ENCODE data around the gene IL1R1. TPM values are rescaled to one million over a fixed set of nuclear protein-coding genes. Genes with fewer than 3 reads are reported as not detected.

Gene IL1R1
- total RNA-seq, 1 experiment from 2014 or later, result 0.39 TPM

- Mint-ChIP-seq H3K27ac (peak overlapping the region; percentile 20 to 89 (median 78); a peak in 5 of 7 replicates), H3K27me3 (ENCODE audit: low read depth) (no peaks in the 10 kb centered on the region), H3K36me3 (ENCODE audit: insufficient read depth in 1 of 3, low read depth in 3 of 3) (peaks cover 0 to 5% (median 4%) of the 10 kb centered on the region in 3 experiments; a peak in 2 of 7 replicates), H3K4me3 (peak overlapping the region in 1 of 2 experiments; percentile 23; a peak in 2 of 5 replicates), H3K4me1 (peaks cover 17% of the 10 kb centered on the region in 2 experiments), H3K9me3 (no peaks in the 10 kb centered on the region; a peak in 1 of 5 replicates)
- TF ChIP-seq CTCF (conservative IDR thresholded peaks at IDR 0.05), result no peak
- Histone ChIP-seq H2AK5ac (ENCODE audit: insufficient read length, low read length) (no peak overlapping the region), H3K18ac (ENCODE audit: insufficient read length, low read depth, low read length) (peak overlapping the region; percentile 80), H3T11ph (ENCODE audit: low read length) (no peak overlapping the region), H3K9ac (ENCODE audit: extremely low read depth, insufficient read length, low read length) (no peak overlapping the region), H4K20me1 (ENCODE audit: control insufficient read depth, insufficient read depth, insufficient read length) (no peaks in the 10 kb centered on the region), H3K9me3 (ENCODE audit: control insufficient read depth, low read depth, low read length) (no peaks in the 10 kb centered on the region), H3K56ac (ENCODE audit: insufficient read length, low read depth, low read length) (no peak overlapping the region), H2BK12ac (ENCODE audit: insufficient read length, low read depth, low read length) (no peak overlapping the region), H3K4me1 (ENCODE audit: insufficient read depth, low read length) (no peaks in the 10 kb centered on the region; the same call in 1 of the 2 replicates), H3K27ac (ENCODE audit: insufficient read length, low read depth, low read length) (no peak overlapping the region), H3K27me3 (ENCODE audit: insufficient read depth, low read length) (no peaks in the 10 kb centered on the region), H2BK20ac (ENCODE audit: low read depth, low read length, poor library complexity, severe bottlenecking) (no peak overlapping the region), H3K79me1 (ENCODE audit: insufficient read depth, low read depth, low read length, poor library complexity, severe bottlenecking) (no peaks in the 10 kb centered on the region), H4K8ac (replicated peaks; ENCODE audit: insufficient read length, low read depth, low read length) (no peak overlapping the region), H3K4ac (ENCODE audit: low read depth, low read length) (no peak overlapping the region), H3K14ac (ENCODE audit: insufficient read depth, low read length) (no peak overlapping the region), H3K23me2 (ENCODE audit: insufficient read length, low read depth, low read length, poor library complexity, severe bottlenecking) (no peaks in the 10 kb centered on the region), H2BK5ac (ENCODE audit: insufficient read length, low read length) (no peak overlapping the region), H3K4me2 (ENCODE audit: insufficient read depth, insufficient read length, low read length) (no peak overlapping the region), H3K79me2 (ENCODE audit: insufficient read depth, low read length) (no peaks in the 10 kb centered on the region), H4K91ac (ENCODE audit: insufficient read length, low read depth, low read length) (no peak overlapping the region), H4K5ac (ENCODE audit: insufficient read length, low read depth, low read length) (no peak overlapping the region), H2BK120ac (ENCODE audit: low read depth, low read length, poor library complexity, severe bottlenecking) (no peak overlapping the region), H3K23ac (ENCODE audit: insufficient read length, low read depth, low read length) (no peak overlapping the region), H2AFZ (ENCODE audit: low read length) (no peak overlapping the region), H2BK15ac (ENCODE audit: low read depth, low read length) (no peak overlapping the region)
- WGBS (ENCODE audit: extremely low coverage, insufficient read length, low lambda C conversion rate), result no CpG with 5 or more reads among the region's 2 CpGs
- DNase-seq, result no peak
Observed at GRCh38 chr2:102111823-102112222, 30.7 kb upstream of the IL1R1 start.
